GM19239 (cell line): Measurements from ENCODE around the gene RBM20.

Experiments
- DNase-seq: peaks from one replicate; pipeline ENCODE4 v3.0.0; 2011; ENCODE audit warnings: low spot score; ENCODE audit not compliant: insufficient read length
- FAIRE-seq: peaks from 2 replicates; lab custom pipeline; 2011; peaks lifted over from hg19 to GRCh38; lab: Jason Lieb, UNC

Gene RBM20

DNA sequence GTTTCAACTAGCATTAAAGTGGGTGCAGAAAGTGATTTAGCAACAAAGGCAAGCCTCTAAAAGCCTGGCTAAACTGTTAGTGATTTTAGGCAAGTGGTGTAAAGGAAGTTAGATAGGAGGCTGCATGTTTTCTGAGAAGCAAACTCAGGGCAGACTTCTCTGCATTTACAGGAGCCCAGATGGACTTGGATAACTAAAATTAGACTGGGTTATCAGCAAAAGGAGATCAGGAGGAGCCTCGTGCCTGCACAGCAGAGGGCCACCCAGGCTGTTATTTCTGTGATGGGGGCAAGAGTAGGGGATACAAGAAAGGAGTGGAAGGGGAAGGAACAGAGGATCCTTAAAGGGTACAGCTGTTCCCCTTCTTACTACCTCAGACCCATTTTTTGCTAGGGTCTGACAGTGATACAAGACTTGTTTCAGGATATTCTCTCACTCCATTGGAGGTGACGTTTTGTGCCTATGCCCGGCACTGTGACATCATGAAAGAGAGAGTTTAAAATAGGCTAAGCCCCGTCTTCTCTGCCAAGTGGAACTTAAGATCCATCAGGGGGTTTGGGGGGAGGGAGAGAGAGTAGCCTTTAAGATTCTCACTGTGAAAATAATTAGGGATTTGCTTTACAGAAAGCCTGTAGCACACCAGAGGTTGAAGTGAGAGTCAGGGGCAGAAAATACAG, 178.0 kb downstream of the RBM20 start:
- DNase-seq (no peak), FAIRE-seq (no peak)

DNA sequence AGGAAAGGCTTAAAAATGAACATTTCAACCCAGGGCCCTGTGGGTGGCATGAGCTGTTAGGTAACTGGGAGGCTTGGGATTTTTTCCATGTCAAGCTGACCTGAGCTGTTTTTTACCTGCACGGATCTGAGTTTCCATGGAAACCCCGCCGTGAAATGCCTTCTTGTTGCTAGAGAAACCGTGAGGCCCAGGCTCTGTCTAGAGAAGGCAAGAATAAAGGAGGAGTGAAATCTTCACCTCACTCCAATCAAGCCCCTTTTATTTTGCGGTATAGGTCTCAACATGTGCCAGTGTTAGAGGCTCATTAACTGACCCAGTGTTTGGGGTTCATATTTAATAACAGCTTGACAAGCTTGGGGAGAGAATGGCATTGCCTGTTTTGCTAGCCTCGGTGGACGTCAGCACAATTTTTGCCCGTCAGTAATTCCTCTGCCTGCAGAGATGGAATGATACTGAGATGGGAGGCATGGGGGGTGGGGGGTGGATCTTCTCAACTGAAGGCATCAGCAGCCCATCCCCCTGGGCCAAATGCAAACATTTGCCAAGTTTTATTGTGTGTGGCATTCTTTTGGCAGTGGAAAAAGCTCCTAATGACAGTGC, 178.7 kb downstream of the RBM20 start:
- DNase-seq, result no peak
- FAIRE-seq, result no peak

DNA sequence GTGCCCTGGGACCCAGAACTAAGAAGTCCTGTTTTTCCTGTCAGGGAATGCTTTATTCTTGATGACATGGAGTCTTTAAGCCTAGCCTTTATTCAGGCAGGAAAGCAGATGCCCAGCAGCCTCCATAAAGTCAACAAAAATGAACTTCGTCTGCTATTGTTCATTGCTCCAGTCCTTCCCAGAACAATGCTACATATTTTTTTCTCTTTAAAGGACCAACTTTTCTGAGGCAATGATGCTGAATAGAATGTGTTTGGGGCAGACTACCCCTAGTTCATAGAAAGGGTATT, 180.0 kb downstream of the RBM20 start:
- no peak for FAIRE-seq
- no peak for DNase-seq

DNA sequence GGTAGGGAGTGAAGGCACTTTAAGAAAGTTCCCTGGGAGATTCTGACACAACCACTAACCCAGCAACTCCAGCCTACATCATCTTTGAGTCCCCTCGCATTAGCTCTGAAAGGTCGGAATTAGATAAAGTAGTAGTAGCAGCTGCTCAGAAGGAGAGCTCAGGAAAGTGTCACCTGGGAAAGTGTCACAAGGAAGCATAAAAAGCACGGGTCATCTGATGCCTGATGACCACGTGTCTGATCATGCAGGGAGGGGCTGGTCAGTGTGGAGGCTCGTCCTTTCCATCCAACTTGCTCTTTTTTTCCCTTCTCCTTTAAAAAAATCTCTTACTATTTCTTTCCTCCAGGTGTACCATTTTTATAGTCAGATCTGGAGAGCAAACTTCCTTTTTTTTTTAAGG, 180.5 kb downstream of the RBM20 start:
- FAIRE-seq, result no peak

DNA sequence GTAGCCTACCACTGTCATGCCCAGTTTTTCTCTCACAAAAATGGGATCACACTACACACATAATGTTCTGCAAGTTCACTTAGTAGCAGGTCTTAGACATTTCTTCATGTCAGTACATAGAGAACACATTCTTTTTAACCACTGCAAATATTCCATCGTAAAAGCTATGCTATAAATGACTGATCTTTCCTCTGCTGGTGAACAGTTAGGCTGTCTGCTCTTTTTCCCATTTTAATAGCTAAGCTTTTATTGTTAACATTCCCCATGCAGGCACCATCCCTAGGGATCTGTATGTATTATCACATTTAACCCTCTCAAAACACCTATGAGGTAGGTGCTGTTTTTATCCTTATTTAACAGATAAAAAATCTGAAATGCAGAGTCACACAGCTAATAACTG, 181.4 kb downstream of the RBM20 start:
- no peak for DNase-seq
- FAIRE-seq, result no peak

More for the DNA sequence above, 180.5 kb downstream of the RBM20 start:
- no peak for DNase-seq

DNA sequence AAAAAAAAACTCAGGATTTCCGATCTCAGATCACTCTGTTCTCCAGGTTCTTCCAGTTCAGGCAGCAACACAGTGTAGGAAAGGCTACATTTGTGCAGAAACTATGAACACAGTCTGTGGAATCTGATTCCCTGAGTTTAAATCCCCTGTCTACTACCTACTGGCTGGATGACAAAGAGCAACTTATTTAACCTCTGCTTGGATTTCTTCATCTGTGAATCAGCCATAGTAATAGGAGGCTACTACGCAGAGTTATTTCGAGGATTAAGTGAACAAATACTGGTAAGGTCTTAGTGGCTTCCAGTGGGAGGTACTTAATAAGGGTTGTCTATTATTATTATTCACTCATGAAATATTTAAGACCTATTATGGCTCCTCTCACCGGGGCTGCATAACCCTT, 183.3 kb downstream of the RBM20 start:
- no peak for FAIRE-seq
- DNase-seq, result no peak

DNA sequence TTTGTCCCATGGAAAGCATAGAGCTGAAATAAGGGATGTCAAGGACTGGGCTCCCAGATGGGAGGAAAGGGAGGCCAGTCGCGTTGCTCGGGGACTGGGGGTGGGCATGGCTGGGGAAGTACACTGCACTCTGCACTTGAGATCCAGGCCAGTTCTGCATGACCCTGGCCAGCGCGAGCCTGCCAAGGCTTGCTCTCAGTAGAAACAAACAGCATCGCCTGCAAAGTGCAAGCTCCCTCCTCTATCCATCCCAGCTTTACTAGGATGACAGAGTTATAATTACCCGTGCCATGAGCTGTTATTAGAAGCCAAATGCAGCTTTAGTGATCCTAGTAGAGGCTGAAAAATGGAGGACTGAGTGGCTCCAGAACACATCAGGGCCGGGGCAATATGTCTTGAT, 183.7 kb downstream of the RBM20 start:
- FAIRE-seq (no peak), DNase-seq (no peak)

DNA sequence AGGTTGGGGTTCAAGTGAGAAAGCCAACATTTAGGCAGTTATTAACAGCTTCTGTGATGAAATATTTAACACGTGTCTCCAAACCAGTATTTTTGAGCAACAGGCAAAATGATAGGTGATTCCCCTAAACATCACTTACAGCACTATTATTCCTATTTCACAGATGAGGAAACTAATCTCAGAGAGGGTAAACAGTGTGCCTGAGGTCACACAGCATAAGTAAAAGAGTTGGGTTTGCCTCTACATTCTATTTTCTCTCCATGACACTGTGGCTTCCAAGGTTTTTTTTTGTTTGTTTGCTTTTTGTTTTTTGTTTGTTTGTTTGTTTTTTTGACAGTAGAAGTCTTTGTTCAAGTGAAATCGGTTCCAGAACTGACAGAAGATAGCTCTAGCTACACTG, 184.4 kb downstream of the RBM20 start:
- DNase-seq (no peak), FAIRE-seq (no peak)

DNA sequence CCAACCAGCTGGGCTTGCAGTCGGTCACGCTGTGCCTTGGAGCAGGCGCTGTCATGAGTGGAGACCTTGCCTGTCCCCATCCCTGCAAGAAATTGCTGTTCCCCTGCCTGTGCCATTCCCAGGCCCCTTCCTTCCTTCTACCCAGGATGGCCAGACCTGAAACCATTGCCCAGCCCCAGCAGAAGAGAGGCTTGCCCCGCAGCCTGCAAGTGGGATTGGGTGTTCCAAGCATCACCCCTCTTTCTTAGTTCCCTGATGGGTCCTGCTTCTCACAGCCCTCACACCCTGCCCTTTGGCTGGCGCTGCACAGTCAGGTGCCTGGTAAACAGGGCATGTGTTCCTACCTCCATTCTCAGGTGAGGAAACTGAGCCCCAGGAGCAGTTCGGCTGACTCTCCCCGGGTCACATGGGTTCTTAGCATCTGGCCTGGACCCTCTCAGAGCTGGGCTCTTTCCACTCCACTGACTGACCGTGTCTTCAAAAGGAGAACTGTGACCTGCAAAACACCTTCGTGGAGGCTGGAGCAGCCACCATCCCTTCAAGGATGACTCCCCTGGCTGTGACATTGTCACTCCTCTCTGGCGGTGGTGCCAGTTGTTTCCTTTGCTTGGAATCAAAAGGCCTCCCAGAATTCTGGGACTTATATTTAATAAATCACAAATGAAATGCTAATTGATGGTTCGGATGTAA, 185.7 kb downstream of the RBM20 start:
- no peak for DNase-seq
- FAIRE-seq, result no peak

DNA sequence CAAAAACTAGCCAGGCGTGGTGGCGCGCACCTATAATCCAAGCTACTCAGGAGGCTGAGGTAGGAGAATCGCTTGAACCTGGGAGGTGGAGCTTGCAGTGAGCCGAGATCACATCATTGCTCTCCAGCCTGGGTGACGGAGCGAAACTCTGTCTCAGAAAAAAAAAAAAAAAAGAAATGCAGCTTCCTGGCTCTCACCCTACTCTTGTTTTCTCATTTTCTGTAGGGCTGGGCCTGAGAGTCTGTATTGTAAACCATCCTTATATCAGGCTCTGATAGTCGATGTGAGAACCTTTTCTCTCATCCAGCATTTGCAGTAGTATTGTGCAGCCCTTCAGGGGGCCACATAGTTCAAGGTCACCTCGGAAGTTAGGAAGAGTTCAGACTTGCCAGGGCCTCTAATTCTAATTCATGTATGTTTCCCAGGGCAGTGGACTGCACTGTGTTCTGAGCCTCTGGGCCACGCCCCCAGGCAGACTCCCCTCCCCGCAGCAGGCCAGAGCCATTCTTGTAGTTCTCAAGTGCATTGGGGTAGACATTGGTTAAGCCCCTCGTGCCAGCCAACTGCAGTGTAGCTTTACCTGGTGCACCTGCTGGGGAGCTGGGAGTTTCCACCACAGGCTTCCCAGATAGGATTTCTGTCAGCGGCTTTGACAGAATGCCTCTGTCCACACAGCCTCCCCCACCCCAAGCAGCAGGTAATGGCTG, 189.3 kb downstream of the RBM20 start:
- DNase-seq (no peak), FAIRE-seq (no peak)

DNA sequence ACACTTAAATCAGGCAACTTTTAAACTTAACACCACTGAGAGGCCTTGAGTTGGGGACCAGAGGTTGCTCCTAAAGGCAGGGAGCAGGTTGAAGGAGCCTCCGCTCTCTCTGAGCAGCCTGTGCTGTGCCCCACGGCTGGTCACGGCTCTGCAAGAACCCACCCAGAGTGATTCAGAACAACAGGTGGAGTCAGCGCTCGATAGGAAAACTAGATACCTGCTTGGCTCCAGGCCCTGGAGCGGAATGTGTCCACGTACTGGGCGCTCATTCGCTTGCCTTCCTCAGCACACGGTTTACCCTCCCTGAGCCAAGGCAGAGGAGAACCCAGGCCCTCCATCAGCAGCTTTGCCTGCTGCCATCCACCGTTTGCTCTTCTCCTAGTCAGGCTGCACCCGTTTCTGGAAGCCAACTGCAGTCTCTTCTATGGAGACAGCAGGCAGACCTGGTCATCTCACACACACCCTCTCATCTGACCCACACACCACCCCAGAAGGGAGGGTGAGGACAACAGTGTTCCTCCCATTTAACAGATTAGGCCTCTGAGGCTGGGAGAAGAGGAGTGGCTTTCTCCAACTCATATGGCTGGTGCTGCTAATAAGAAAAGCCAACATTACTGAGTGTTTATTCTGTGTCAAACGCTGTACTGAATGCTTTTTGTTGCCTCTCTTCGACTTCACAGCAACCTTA, 189.9 kb downstream of the RBM20 start:
- no peak for FAIRE-seq

DNA sequence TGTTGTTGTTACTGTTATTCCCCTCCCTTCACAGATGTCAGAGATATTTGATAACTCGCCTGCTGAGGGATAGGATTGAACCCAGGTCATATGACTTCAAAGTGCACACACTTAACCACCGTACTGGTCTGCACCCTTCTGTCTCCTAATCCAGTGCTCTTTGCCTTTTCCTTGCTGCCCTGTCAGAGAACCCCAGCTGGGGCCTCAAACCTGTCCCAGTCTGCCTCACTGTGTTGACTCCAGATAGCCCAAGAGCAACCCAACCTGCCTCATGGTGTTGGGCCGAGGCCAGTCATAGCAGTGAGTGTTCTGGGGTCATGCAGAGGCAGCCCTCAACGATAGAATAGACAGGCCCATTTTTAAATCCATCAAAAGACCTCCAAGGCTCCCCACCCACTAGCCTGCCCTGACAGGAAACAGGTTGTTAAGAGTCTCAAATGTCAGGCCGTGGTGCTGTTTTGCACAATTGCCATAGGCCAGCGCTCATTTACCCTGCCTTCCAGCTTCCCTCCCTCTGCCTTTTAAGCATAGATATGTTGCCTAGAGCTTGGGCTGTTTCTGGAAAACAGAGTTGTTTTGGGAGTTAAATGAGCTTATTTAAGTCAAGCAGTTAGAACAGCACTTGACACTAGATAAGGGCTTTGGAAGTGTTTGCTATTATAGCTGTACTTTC, 190.6 kb downstream of the RBM20 start:
- no peak for DNase-seq
- FAIRE-seq, result no peak

More for the DNA sequence above, 189.9 kb downstream of the RBM20 start:
- no peak for DNase-seq

DNA sequence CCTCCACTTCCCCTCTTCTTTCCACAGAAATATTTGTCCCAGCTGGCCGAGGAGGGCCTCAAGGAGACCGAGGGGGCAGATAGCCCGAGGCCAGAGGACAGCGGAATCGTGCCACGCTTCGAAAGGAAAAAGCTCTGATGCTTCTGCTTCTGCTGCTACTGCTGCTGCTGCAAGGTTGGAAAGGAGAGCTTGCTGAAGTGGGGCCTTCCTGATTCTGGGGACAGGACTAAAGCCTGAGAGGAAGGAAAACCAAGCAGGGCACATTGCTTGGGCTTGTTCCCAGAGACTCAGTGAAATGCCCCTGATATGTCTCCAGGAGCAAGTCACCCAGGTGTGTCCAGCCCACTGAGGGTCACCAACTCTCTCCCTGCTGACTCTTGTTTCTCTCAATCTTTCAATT, 191.7 kb downstream of the RBM20 start:
- DNase-seq (no peak), FAIRE-seq (no peak)

DNA sequence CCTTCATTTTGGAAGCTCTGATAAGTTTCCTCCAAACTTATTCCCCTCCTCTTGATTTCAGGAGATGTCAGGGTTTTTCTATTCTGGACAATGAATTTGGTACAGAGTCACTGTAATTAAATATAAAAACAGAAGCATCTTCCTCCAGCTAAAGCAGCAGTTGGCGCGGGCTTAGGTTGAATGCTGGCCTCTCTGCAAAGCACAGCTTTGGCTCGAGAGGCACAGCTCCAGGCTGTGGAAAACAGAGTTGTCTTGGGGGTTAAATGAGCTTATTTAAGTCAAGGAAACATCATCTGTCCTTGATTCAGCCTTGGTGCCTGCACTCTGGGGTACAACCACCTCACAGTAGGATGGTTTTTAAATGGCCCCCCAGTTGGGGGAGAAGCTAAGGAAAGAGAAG, 192.6 kb downstream of the RBM20 start:
- FAIRE-seq, result no peak
- no peak for DNase-seq

DNA sequence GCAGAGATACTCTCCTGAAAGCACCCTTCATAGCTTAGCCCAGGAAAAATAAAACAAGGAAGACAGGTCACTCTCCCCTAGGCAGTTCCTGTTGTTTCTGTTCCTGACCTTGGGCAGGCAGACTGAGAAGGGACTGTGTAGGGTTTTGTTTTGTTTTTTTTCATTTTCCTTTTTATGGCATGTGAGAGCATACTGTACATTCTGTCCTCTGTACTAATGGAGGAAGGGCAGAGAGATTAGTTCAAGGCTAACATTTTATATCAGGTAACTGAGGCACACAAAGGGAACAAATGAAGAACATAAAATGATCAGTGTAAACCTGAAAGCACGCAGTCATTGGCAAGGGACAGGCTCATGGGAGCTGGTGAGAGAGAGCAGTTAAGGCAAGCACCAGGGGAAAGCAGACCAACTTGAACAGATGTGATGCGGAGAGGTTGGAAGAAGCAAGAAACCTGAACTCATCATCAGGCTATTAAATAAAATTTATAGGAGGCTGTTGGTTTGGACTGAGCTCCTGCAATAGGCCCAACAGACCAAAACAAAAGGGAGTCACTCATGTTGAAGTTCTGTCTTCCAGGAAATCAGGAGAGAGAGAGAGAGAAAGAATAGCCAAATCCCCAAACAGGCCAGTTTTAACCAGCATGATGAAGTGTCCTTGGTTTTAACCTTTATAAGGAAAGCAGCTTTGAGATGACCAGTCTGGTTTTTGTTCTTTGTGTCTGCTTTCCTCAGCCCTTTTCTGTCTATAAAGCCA, 193.5 kb downstream of the RBM20 start:
- FAIRE-seq (no peak), DNase-seq (no peak)

DNA sequence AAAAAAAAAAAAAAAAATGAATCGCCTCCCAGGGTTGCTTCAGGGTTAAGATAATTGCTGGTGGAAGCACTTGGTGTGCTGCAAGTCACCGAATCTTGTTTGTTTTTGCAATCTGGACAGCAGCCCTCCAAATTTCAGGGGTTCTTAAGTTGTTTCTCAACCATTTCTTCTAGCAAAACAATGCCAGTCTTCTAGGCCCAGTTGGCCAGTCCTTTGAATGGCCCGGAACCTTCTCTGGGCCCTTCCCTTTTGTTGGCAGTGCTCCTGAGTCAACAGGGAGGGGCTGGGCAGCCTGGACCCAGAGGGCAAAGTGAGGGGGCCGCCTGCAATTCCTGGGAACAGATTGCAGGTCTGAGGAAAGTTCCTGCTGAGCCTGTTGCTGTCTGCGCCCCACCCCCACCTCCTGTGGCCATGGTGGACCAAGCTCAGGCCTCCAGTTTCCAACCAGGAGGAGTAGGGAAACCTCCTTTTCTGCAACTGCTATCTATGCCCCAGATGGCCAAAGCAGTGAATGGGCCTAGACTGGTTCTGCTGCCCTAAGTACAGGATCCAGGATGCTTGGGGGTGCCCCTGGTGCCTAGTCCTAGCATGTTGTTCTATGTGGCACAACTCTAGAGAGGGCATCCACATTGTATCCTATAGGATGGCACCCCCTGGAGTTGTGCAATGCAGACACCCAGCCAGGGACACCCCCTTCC, 196.2 kb downstream of the RBM20 start:
- DNase-seq (no peak), FAIRE-seq (peak; percentile 80)

DNA sequence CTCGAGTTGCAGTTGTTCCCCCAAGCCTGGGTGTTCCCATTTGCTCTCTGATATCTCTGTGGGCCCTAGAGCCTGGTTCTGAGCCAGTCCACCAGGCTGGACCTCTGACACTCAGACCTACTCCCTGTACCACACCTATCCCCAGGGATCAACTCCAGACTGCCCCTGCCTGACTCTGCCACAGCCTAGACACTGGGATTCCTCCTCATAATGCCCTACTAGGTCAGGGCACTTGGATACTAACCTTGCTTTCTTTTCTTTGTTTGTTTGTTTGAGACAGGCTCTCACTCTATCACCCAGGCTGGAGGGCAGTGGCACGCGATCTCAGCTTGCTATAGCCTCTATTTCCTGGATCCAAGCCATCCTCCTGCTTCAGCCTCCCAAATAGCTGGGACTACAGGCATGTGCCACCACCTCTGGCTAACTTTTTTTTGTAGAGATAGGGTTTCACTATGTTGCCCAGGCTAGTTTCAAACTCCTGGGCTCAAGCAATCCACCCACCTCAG, 196.8 kb downstream of the RBM20 start:
- FAIRE-seq, result peak; percentile 33
- DNase-seq, result no peak

DNA sequence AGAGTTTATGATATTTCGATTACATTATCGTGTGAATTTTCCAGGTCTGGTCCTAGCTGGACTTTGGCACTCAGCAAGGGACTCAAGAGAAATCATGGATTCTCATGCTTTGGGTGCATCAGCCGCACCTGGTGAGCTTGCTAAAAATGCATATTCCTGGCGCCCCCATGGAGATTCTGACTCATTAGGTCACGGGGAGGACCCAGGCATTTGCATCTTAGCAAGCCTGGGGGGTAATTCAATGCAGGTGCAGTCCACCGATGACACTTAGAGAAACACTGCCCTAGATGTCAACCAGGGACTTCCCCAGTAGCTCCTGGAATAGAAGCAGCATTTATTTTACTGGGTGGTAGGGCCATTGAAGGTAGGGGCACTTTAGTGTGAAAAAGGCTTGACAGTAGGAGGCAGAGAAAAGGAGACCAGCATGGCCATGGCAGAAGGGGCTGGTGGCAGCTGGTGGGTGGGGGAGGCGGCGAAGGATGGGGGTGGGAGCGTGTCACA, 197.7 kb downstream of the RBM20 start:
- FAIRE-seq (no peak), DNase-seq (peak; percentile 72)
